Activated CD8-positive, alpha-beta T cell treated with anti-CD3 and anti-CD28 coated beads, Interleukin-2, amount 10 ng/mL, durations not matched to agents 7 days and 5 days (primary cell): ENCODE results near the gene SUPT5H. TPM values are rescaled to one million over a fixed set of nuclear protein-coding genes. Genes with fewer than 3 reads are reported as not detected.

Experiments
- ATAC-seq: fragments of 150-1000 bp; cut with Tn5 transposase; one replicate; pipeline ENCODE4 v1.10.0; 2021; ENCODE audit warnings: moderate library complexity
- CTCF ChIA-PET: fragments of 350-600 bp; sonication (Branson Sonifier 250); formaldehyde crosslinking; loops from one replicate; lab custom pipeline; 2021; ENCODE audit warnings: antibody characterized with exemption; lab: Charles Lee
- POLR2A ChIA-PET: fragments of 350-600 bp; sonication (Branson Sonifier 250); formaldehyde crosslinking; loops from one replicate; lab custom pipeline; 2021; ENCODE audit warnings: antibody characterized with exemption; lab: Charles Lee
- DNase-seq: peaks from one replicate; pipeline ENCODE4 v3.0.0-alpha.2; 2020
- H3K27ac Mint-ChIP-seq: one replicate; pipeline ENCODE4 v1.8.0; 2021; ENCODE audit warnings: mild to moderate bottlenecking, mixed read lengths
- H3K27me3 Mint-ChIP-seq: one replicate; pipeline ENCODE4 v1.8.0; 2021; ENCODE audit warnings: low read depth, mixed read lengths
- H3K36me3 Mint-ChIP-seq: one replicate; pipeline ENCODE4 v1.8.0; 2021; ENCODE audit warnings: low read depth, mixed read lengths
- H3K4me1 Mint-ChIP-seq: one replicate; pipeline ENCODE4 v1.8.0; 2021; ENCODE audit warnings: low read depth, mixed read lengths
- H3K4me3 Mint-ChIP-seq: one replicate; pipeline ENCODE4 v1.8.0; 2021; ENCODE audit warnings: mild to moderate bottlenecking, mixed read lengths
- H3K9me3 Mint-ChIP-seq: one replicate; pipeline ENCODE4 v1.8.0; 2022; ENCODE audit warnings: mixed read lengths; ENCODE audit not compliant: insufficient read depth
- total RNA-seq, 2 experiments: library from RNA; stranded (reverse); gene quantifications; one replicate each; pipeline ENCODE4 v1.2.3, GENCODE V29; 2021

SUPT5H gene
- total RNA-seq: 100 to 1,000 TPM; 144 to 147 TPM

DNA sequence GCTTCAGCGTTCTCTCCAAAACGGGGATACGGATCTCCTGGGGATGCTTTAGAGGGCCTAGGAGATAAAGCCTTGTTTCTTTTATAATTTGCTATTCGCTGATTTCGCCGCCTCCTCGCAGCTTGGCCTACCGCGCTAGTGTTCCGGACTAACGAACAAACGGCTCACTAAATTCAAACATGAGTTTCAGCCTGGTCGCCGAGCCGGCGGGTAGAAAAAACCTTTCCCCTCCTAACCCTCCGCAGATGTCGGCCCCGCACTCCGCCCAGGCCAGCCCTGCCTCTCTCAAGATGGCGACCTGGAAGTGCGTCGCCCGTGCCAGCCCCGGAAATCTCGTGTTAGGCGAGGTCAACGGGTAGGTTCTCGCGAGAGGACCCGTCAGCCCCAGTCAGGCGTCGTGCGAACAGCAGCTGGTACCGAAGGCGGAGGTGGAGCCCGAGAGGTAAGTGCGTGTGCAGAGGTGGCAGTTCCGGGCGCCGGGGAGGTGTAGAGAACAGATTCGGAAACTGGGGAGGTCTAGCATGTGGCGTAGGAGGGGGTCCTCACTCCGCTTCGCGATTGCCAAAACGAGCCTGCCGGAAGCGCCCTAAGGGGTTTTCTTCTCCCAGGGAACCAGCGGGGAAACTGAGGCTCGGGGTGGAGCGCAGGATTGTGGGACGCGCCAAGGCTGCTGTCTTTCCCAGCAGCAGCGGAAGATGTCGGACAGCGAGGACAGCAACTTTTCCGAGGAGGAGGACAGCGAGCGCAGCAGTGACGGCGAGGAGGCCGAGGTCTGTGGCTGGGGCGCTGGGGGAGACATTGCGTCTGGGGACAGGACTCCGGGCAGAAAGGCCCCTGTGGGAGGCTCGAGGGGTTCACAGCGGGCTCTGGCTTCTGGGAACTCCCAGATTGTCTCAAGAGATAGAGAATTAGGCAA is at the start of gene SUPT5H:
Gene SUPT5H, plus strand, starts transcription at position 387 of the 916 bp plus-strand sequence. Its CDS starts 309 bp downstream, at position 696.
- Mint-ChIP-seq H3K27me3 (peaks cover 2% of the 10 kb centered on the region), H3K4me3 (peak within 1 kb of the TSS; percentile 93), H3K4me1 (peaks cover 53% of the 10 kb centered on the region), H3K36me3 (peaks cover 43% of the 10 kb centered on the region), H3K27ac (peak within 1 kb of the TSS; percentile 95), H3K9me3 (no peaks in the 10 kb centered on the region)
- CTCF ChIA-PET: interaction anchor here (1.3 to 3.4 kb wide), 4 partner anchors 10 to 89 kb away, joined by 5 to 17 read pairs (median 6); partner anchors contain the start of genes PLEKHG2 and RPS16
- peak; percentile 94 for ATAC-seq
- POLR2A ChIA-PET: interaction anchor here (0.7 to 3.5 kb wide), 18 partner anchors 10 to 491 kb away, joined by 3 to 64 read pairs (median 4); partner anchors contain the start of genes EID2, EID2B, PLEKHG2 and RPS16
- peak; percentile 99 for DNase-seq

DNA sequence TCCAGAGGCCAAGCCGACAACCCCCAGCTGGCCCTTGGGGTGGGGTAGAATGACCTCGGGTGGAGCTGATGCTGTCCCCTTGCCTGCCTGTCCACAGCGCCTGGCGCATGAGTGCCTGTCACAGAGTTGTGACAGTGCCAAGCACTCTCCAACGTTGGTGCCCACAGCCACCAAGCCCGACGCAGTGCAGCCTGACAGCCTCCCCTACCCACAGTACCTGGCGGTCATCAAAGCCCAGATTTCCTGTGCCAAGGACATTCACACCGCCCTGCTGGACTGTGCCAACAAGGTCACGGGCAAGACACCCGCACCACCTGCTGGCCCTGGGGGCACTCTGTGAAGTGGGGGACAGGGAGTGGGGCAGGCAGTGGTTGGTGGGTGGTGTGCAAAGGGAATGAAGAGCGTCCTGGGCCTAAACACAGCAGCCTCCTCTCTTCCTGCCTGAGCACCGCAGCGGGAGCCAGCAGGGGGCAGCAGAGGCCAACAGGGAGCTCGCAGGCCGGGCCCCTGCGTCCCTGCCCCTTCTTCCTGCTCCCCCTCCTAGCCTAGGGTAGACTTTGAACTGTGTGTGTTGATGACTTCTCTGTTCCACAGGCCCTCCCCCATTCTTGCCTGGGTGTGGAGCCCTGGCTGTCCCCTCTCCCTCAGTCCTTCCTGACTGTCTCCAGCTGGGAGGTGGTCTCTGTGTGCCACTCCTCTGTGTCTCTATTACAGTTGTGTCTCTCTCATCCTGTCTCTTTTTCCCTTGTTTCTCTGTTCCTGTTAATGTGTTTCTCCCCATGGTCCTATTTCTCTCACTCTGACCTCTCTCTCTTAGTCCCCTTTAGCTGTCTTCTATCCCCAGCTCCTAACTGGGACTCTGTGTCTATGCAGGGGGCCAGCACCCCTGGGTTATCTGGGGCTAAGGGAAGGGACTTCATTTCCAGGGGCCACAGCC is 47.8 kb upstream of the SUPT5H start:
- DNase-seq: peak; percentile 95
- H3K4me3 Mint-ChIP-seq: peak overlapping the region; percentile 2
- H3K27me3 Mint-ChIP-seq: no peaks in the 10 kb centered on the region
- peaks cover 70% of the 10 kb centered on the region for H3K4me1 Mint-ChIP-seq
- POLR2A ChIA-PET: interaction anchor here (0.6 to 6.4 kb wide), 7 partner anchors 10 to 585 kb away, joined by 3 to 100 read pairs (median 7); partner anchors contain the start of genes GMFG, LGALS4, PLEKHG2 and RPS16
- peak; percentile 70 for ATAC-seq
- H3K27ac Mint-ChIP-seq: peak overlapping the region; percentile 82
- no peaks in the 10 kb centered on the region for H3K9me3 Mint-ChIP-seq
- CTCF ChIA-PET: interaction anchor here (0.7 to 3.8 kb wide), 14 partner anchors 10 to 287 kb away, joined by 3 to 145 read pairs (median 4); partner anchors contain the start of genes EID2B, PLEKHG2, RPS16 and SAMD4B
- H3K36me3 Mint-ChIP-seq: peaks cover 30% of the 10 kb centered on the region

DNA sequence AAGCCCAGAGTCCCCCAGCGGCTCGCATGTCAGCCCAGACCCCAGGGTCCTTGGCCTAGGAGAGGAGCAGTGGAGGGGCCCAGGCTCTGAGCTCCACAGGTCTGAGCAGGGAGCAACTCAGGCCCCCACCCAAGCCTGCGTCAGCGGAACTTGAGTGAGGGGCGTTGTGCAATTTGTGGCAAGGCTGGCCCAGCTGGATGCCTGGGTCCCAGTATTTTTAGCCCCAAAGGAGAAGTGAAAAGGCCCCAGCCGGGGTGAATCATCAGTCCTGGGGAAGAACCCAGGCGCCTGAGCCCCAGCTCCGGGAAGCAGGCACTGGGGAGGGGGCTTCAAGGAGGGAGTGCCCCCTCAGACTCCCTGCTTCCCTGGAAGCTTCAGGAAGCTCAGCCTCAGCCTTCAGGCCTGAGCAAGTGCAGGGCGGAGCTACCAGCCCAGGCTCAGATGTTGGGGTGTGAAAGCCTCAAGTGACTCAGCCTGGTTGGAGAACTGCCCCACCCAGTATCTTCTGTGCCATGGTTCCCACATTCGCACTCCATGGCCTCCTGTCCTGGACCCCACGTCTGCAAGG is 47.0 kb upstream of the SUPT5H start:
- H3K36me3 Mint-ChIP-seq: peaks cover 28% of the 10 kb centered on the region
- peak overlapping the region; percentile 2 for H3K4me3 Mint-ChIP-seq

DNA sequence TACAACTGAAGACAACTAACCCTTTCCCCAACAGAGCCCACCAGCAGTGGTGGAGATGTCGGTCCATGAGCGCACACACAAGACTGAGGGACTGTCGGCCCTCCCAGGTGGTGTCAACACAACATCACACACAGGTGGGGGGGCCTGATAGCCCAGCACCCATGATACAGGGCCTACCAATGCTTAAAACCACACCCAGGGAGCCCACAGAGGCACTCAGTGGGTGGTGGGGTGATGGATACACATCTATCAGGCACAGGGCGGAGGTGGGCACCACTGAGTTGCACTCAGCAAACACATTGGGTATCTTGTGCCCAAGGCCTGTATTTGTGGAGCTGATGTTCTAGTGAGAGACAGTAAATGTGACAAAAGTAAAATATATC is 45.7 kb upstream of the SUPT5H start:
- Mint-ChIP-seq H3K27me3 (no peaks in the 10 kb centered on the region), H3K9me3 (no peaks in the 10 kb centered on the region), H3K4me3 (peak overlapping the region; percentile 8), H3K36me3 (peaks cover 22% of the 10 kb centered on the region), H3K27ac (peak overlapping the region; percentile 12), H3K4me1 (peaks cover 78% of the 10 kb centered on the region)
- ATAC-seq: no peak
- DNase-seq: no peak
- POLR2A ChIA-PET: interaction anchor here (5.4 to 6.4 kb wide), 2 partner anchors 8 to 12 kb away, joined by 93 to 100 read pairs; partner anchors contain the start of genes PLEKHG2 and ZFP36
- CTCF ChIA-PET: interaction anchor here (1.8 to 3.9 kb wide), 2 partner anchors 9 to 12 kb away, joined by 3 to 64 read pairs; partner anchors contain the start of genes MED29, PAF1 and PLEKHG2

More for the DNA sequence above, 47.0 kb upstream of the SUPT5H start:
- H3K27ac Mint-ChIP-seq: peak overlapping the region; percentile 82
- H3K9me3 Mint-ChIP-seq: no peaks in the 10 kb centered on the region
- peak; percentile 69 for DNase-seq
- no peak for ATAC-seq
- ChIA-PET CTCF (interaction anchor here (0.7 to 3.8 kb wide), 13 partner anchors 9 to 287 kb away, joined by 3 to 145 read pairs (median 5); partner anchors contain the start of genes EID2B, PLEKHG2, RPS16 and SAMD4B), POLR2A (interaction anchor here (1.0 to 6.4 kb wide), 5 partner anchors 10 to 141 kb away, joined by 3 to 100 read pairs (median 18); partner anchors contain the start of genes GMFG, PLEKHG2, RPS16 and ZFP36)
- H3K4me1 Mint-ChIP-seq: peaks cover 73% of the 10 kb centered on the region
- no peaks in the 10 kb centered on the region for H3K27me3 Mint-ChIP-seq

DNA sequence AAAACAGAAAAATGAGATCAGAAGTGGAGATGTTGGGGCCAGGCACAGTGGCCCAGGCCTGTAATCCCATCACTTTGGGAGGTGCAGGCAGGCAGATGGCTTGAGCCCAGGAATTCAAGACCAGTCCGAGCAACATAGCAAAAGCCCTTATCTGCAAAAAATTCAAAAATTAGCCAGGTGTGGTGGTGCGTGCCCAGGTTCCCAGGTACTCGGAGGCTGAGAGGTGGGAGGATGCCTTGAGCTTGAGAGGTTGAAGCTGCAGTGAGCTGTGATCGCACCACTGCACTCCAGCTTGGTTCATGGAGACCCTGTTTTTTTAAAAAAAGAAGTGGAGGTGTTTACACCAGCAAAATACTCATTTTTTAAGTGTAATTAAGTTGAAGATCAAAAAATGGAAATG is 45.3 kb upstream of the SUPT5H start:
- POLR2A ChIA-PET: interaction anchor here (5.4 to 6.4 kb wide), 2 partner anchors 8 to 12 kb away, joined by 93 to 100 read pairs; partner anchors contain the start of genes PLEKHG2 and ZFP36
- Mint-ChIP-seq H3K4me3 (no peak overlapping the region), H3K36me3 (peaks cover 19% of the 10 kb centered on the region), H3K9me3 (no peaks in the 10 kb centered on the region), H3K27me3 (no peaks in the 10 kb centered on the region), H3K27ac (peak overlapping the region; percentile 12), H3K4me1 (peaks cover 81% of the 10 kb centered on the region)
- ATAC-seq (no peak), DNase-seq (no peak)
- CTCF ChIA-PET: interaction anchor here (0.6 to 3.9 kb wide), 4 partner anchors 9 to 51 kb away, joined by 3 to 64 read pairs (median 3); partner anchors contain the start of genes MED29, PAF1 and PLEKHG2

DNA sequence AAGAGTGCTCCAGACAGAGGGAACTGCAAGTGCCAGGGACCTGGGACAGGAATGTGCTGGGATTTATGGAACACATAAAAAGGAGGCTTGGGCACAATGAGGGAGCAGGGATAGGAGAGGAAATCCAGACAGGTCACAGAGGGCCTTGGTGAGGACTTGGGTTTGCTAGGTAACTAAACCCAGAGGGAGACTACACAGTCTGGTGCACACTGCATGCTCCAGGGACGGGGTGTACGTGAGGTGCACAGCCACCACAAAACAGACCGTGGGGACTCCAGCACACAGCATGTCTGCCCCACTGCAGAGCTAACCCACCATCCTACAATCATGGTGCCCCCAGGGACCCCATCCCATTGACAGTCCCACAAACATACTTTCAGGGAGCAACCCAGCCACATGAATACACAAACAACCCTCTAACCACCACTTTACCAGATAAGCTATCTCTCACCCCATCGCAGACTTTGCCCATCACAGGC is 44.3 kb upstream of the SUPT5H start:
- CTCF ChIA-PET: interaction anchor here (0.7 to 3.9 kb wide), 8 partner anchors 10 to 349 kb away, joined by 3 to 64 read pairs (median 3); partner anchors contain the start of genes MED29, PAF1, PLEKHG2 and RPS16
- H3K36me3 Mint-ChIP-seq: peaks cover 12% of the 10 kb centered on the region

DNA sequence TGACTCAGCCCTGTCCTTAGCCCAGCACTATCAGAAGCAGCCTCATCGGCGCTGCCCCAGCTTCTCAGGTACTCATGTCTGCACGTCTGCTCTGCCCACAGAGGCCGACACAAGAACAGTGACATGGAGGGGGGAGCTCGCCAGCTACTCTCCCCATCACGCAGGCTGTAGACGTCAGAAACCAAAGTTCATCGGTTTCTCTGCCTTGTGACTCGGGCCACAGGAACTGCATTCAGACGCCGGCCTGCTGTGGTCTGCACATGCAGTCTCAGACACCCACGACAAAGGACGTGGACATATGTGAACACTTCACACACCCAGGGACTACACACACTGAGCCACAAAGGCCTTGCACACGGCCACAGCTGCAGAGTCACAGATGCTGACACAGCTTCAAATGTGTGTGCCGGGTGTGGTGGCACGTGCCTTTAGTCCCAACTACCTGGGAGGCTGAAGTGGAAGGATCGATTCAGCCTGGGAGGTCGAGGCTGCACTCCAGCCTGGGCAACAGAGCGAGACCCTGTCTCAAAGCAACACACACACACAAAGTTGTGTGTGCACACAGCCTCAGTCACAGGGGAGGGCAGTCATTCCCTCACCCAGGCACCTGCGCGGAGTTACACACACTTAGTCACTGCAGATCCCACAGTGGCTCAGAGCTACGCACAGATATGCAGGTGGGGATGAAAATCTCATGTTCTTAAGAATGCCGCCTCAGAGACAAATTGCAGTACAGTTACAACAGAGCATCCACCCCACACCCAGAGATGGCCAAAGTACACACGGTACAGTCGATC is 43.6 kb upstream of the SUPT5H start:
- peak overlapping the region; percentile 90 for H3K27ac Mint-ChIP-seq
- DNase-seq: peak; percentile 89
- peak overlapping the region; percentile 75 for H3K4me3 Mint-ChIP-seq
- ChIA-PET CTCF (interaction anchor here (0.7 to 3.9 kb wide), 7 partner anchors 10 to 349 kb away, joined by 3 to 64 read pairs (median 3); partner anchors contain the start of genes MED29, PAF1, PLEKHG2 and RPS16), POLR2A (interaction anchor here (1.0 to 6.4 kb wide), 7 partner anchors 10 to 104 kb away, joined by 3 to 93 read pairs (median 11); partner anchors contain the start of genes GMFG, MED29, PAF1 and PLEKHG2)
- H3K27me3 Mint-ChIP-seq: no peaks in the 10 kb centered on the region
- peak; percentile 57 for ATAC-seq
- peaks cover 90% of the 10 kb centered on the region for H3K4me1 Mint-ChIP-seq
- no peaks in the 10 kb centered on the region for H3K9me3 Mint-ChIP-seq
- H3K36me3 Mint-ChIP-seq: peaks cover 12% of the 10 kb centered on the region

More for the DNA sequence above, 44.3 kb upstream of the SUPT5H start:
- DNase-seq (no peak), ATAC-seq (peak; percentile 22)
- H3K27ac Mint-ChIP-seq: peak overlapping the region; percentile 90
- no peaks in the 10 kb centered on the region for H3K27me3 Mint-ChIP-seq
- POLR2A ChIA-PET: interaction anchor here (1.0 to 6.4 kb wide), 6 partner anchors 7 to 66 kb away, joined by 5 to 100 read pairs (median 16); partner anchors contain the start of genes GMFG, MED29, PAF1 and PLEKHG2
- no peaks in the 10 kb centered on the region for H3K9me3 Mint-ChIP-seq
- H3K4me3 Mint-ChIP-seq: peak overlapping the region; percentile 75
- H3K4me1 Mint-ChIP-seq: peaks cover 88% of the 10 kb centered on the region

DNA sequence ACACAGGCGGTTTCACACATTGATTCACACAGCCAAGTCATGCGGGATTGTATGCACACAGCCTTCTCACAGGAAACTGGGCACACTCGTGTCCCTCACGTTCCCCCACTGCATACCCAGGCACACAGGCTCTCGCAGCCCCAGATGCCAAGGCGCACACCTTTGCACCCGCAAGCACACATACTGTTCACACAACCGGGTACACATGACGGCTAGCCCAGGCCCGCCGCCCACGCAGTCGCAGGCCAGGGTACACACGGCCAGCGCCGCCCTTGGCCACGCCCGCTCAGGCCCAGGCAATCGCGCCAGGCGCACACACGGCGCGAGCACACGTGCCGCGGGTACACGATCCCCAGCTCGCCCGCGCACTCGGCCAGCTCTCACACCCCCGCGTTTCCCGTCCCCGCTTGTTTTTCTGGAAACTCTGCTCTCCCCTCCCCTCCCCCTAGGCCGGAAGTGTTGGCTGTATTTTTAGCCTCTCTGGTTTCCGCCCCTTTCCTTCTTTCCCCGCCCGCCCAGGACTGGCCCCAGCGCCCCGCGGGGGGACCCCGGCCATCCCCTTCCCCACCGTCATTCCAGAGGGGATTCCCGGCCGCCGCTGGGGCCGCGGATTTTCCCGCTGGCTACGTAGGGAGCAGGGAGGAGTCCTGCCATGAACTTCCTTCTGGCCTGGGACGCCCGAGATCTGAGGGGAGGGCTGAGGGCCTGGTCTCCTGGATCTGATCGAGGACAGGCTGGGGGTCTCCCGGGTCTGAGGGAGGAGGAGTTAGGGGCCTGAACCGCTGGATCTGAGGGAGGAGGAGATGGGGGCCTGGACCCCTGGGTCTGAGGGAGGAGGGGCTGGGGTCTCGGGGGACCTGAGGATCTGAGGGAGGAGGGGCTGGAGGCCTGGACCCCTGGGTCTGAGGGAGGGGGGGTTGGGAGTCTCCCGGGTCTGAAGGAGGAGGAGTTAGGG is 42.8 kb upstream of the SUPT5H start:
- POLR2A ChIA-PET: interaction anchor here (0.9 to 6.4 kb wide), 10 partner anchors 9 to 105 kb away, joined by 3 to 93 read pairs (median 11); partner anchors contain the start of genes GMFG, MED29, PAF1 and PLEKHG2
- H3K27ac Mint-ChIP-seq: peak overlapping the region; percentile 90
- peaks cover 82% of the 10 kb centered on the region for H3K4me1 Mint-ChIP-seq
- no peaks in the 10 kb centered on the region for H3K9me3 Mint-ChIP-seq
- H3K36me3 Mint-ChIP-seq: peaks cover 18% of the 10 kb centered on the region
- peak overlapping the region; percentile 75 for H3K4me3 Mint-ChIP-seq
- CTCF ChIA-PET: interaction anchor here (1.5 to 3.9 kb wide), 3 partner anchors 9 to 350 kb away, joined by 3 to 64 read pairs (median 8); partner anchors contain the start of genes MED29, PAF1 and PLEKHG2
- peak; percentile 91 for DNase-seq
- H3K27me3 Mint-ChIP-seq: no peaks in the 10 kb centered on the region
- peak; percentile 4 for ATAC-seq
